ENCODE measurements around the gene BEND6. TPM values are rescaled to one million over a fixed set of nuclear protein-coding genes. Genes with fewer than 3 reads are reported as not detected.

Gene BEND6
- total and polyA plus RNA-seq, 2 of the 4 experiments (the other 2 are of a cell fraction): 4.1 to 9.7 TPM

GRCh38 chr6:57048577-57048976 lies 93.7 kb downstream of the BEND6 start:
- Histone ChIP-seq H3K36me3 (ENCODE audit: control insufficient read depth, insufficient read depth, low read length) (peaks cover 15% of the 10 kb centered on the region), H3K18ac (ENCODE audit: low read depth, low read length) (no peak overlapping the region; the same call in 1 of the 2 replicates), H3K9me3 (ENCODE audit: control insufficient read depth, insufficient read depth, low read length) (no peaks in the 10 kb centered on the region), H3K23ac (ENCODE audit: low read depth, low read length) (peak overlapping the region; percentile 10; the same call in 1 of the 2 replicates), H3K79me1 (ENCODE audit: low read depth in 1 of 2, low read length in 2 of 2) (peaks cover 17 to 28% of the 10 kb centered on the region in 2 experiments), H3K4me3 (ENCODE audit: insufficient read depth, low read depth, low read length) (peak overlapping the region; percentile 13; the same call in 1 of the 2 replicates), H4K8ac (ENCODE audit: low read depth in 2 of 2, low read length in 2 of 2) (no peak overlapping the region), H3K4me1 (ENCODE audit: control insufficient read depth, insufficient read depth, low read length) (no peaks in the 10 kb centered on the region; the same call in 1 of the 2 replicates), H3K14ac (replicated peaks; ENCODE audit: low read depth, low read length) (no peak overlapping the region), H4K5ac (ENCODE audit: low read depth, low read length) (no peak overlapping the region), H2AK5ac (ENCODE audit: low read depth, low read length) (no peak overlapping the region), H2BK15ac (ENCODE audit: low read depth, low read length) (no peak overlapping the region), H4K20me1 (ENCODE audit: insufficient read depth, low read length) (peaks cover 4% of the 10 kb centered on the region; the same call in 1 of the 2 replicates), H2BK5ac (ENCODE audit: low read depth, low read length, poor library complexity, severe bottlenecking) (no peak overlapping the region), H3K9me1 (ENCODE audit: insufficient read depth, low read length) (no peaks in the 10 kb centered on the region), H3K27me3 (ENCODE audit: control insufficient read depth, insufficient read depth, low read length) (no peaks in the 10 kb centered on the region), H2AFZ (replicated peaks; ENCODE audit: low read length, poor library complexity) (no peak overlapping the region), H3K4ac (ENCODE audit: low read depth, low read length) (no peak overlapping the region), H3K4me2 (ENCODE audit: low read depth, low read length) (peak overlapping the region; percentile 61), H2AK9ac (replicated peaks; ENCODE audit: low read depth, low read length, poor library complexity) (no peak overlapping the region), H2BK20ac (ENCODE audit: low read depth, low read length) (no peak overlapping the region), H3K56ac (ENCODE audit: extremely low read depth, insufficient read depth, low read length) (no peak overlapping the region), H3K9ac (ENCODE audit: low read depth, low read length) (peak overlapping the region; percentile 73; the same call in 1 of the 2 replicates), H4K91ac (ENCODE audit: insufficient read depth, low read depth, low read length) (no peak overlapping the region), H2BK120ac (ENCODE audit: low read depth, low read length) (no peak overlapping the region), H3K27ac (ENCODE audit: insufficient read depth, low read length) (no peak overlapping the region)
- dilution Hi-C loops (cut with HindIII; ENCODE audit: low sequenced_read_pairs, unreplicated experiment): no loop called here
- TF ChIP-seq CHD1 (IDR thresholded peaks at IDR 0.05; ENCODE audit: low read depth, low read length) (no peak), CEBPB (IDR thresholded peaks at IDR 0.05; ENCODE audit: low read depth, low read length) (no peak), MAZ (IDR thresholded peaks at IDR 0.05; ENCODE audit: borderline replicate concordance, low read depth, low read length) (no peak), ELK1 (IDR thresholded peaks at IDR 0.05; ENCODE audit: borderline replicate concordance, low read depth, low read length) (no peak), BHLHE40 (IDR thresholded peaks at IDR 0.05; ENCODE audit: low read depth, low read length) (no peak), NFE2L2 (IDR thresholded peaks at IDR 0.05; ENCODE audit: low read depth, low read length) (no peak), RFX5 (IDR thresholded peaks at IDR 0.05; ENCODE audit: low read depth, low read length) (no peak), MAFK (IDR thresholded peaks at IDR 0.05; ENCODE audit: low read depth, low read length) (no peak), RCOR1 (IDR thresholded peaks at IDR 0.05; ENCODE audit: insufficient replicate concordance, low read length) (no peak), SMC3 (IDR thresholded peaks at IDR 0.05; ENCODE audit: low read depth, low read length) (no peak), MXI1 (IDR thresholded peaks at IDR 0.05; ENCODE audit: borderline replicate concordance, low read depth, low read length) (no peak), CTCF (conservative IDR thresholded peaks at IDR 0.05; ENCODE audit: low read depth, low read length) (no peak), POLR2A (IDR thresholded peaks at IDR 0.05; ENCODE audit: low read depth, low read length) (no peak), FOS (IDR thresholded peaks at IDR 0.05; ENCODE audit: low read depth, low read length) (no peak), RAD21 (IDR thresholded peaks at IDR 0.05; ENCODE audit: low read length) (no peak)
- TF ChIP-seq, protein P1, sequence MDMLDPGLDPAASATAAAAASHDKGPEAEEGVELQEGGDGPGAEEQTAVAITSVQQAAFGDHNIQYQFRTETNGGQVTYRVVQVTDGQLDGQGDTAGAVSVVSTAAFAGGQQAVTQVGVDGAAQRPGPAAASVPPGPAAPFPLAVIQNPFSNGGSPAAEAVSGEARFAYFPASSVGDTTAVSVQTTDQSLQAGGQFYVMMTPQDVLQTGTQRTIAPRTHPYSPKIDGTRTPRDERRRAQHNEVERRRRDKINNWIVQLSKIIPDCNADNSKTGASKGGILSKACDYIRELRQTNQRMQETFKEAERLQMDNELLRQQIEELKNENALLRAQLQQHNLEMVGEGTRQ (IDR thresholded peaks at IDR 0.05; ENCODE audit: low read depth, low read length): no peak
- ATAC-seq (ENCODE audit: low read depth) (no peak), DNase-seq (peak; percentile 25)
- 62% methylated on average over 3 of the region's 5 CpGs; no CpG with 5 or more reads in 1 of the 2 experiments for WGBS, 2 experiments (ENCODE audit: extremely low coverage in 2 of 2, insufficient read length in 1 of 2)
- in situ Hi-C loops (cut with MboI; ENCODE audit: low sequenced_read_pairs): no loop called here
- intact Hi-C loops (cut with micrococcal nuclease): loop anchor here (5.0 kb wide), 1 partner anchor 124 kb away; the partner anchor contains the start of gene BAG2
- CTCF ChIA-PET: no interaction called here
- no TSS peak for BruUV-seq (replicated peaks)
- POLR2A ChIA-PET (ENCODE audit: unreplicated experiment): no interaction called here

Measured in IMR-90 (cell line).